Mammary epithelial cell (primary cell): ENCODE measurements around the gene MTFMT.

Experiments
- EZH2 ChIP-seq: IDR thresholded peaks from 2 replicates; pipeline ENCODE4 v1.6.1; 2012; ENCODE audit warnings: low read length, inconsistent platforms, borderline replicate concordance
- TF ChIP-seq, protein P1 (sequence below), 2 donors: IDR thresholded peaks in 1 of 2; conservative IDR thresholded peaks in 1 of 2; 2 replicates each; pipeline ENCODE4 v1.5.1; 2011 to 2012; ENCODE audit warnings: inconsistent platforms in 2 of 2, low read length in 2 of 2, mild to moderate bottlenecking in 2 of 2, control low read depth in 1 of 2, low read depth in 1 of 2; ENCODE audit not compliant: insufficient read depth in 1 of 2; ENCODE audit errors: extremely low read depth in 1 of 2

DNA sequence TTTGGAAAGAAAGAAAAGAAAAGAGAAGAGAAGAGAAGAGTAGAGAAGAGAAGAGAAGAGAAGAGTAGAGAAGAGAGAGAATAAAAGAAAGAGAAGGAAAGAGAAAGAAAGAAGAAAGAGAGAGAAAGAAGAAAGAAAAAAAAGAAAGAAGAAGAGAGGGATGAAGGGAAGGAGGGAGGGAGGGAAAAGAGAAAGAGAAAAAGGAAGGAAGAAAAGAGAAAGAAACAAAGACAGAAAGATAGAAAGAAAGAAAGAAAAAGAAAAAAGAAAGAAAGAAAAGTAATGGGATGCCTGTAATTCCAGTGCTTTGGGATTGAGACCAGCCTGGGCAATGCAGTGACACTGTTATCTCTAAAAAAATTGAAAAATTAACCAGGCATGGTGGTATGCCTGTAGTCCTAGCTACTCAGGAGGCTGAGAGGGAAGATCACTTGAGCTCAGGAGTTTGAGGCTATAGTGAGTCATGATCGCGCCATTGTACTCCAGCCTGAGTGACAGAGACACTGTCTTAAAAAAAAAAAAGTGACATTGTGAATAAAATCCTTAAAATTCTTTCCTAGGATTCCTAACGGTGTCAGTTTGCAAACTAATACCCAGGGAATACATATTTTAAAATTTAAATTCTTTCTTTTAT lies 36.7 kb upstream of the MTFMT start:
- TF ChIP-seq, protein P1, sequence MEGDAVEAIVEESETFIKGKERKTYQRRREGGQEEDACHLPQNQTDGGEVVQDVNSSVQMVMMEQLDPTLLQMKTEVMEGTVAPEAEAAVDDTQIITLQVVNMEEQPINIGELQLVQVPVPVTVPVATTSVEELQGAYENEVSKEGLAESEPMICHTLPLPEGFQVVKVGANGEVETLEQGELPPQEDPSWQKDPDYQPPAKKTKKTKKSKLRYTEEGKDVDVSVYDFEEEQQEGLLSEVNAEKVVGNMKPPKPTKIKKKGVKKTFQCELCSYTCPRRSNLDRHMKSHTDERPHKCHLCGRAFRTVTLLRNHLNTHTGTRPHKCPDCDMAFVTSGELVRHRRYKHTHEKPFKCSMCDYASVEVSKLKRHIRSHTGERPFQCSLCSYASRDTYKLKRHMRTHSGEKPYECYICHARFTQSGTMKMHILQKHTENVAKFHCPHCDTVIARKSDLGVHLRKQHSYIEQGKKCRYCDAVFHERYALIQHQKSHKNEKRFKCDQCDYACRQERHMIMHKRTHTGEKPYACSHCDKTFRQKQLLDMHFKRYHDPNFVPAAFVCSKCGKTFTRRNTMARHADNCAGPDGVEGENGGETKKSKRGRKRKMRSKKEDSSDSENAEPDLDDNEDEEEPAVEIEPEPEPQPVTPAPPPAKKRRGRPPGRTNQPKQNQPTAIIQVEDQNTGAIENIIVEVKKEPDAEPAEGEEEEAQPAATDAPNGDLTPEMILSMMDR (conservative IDR thresholded peaks at IDR 0.05 in 1 of 2, IDR thresholded peaks at IDR 0.05 in 1 of 2; ENCODE audit: extremely low read depth in 1 of 2, insufficient read depth in 1 of 2, low read depth in 1 of 2, low read length in 2 of 2) = no peak
- TF ChIP-seq EZH2 = no peak
